Colonic mucosa (tissue), 4 donors: ENCODE results near the gene GPC2. TPM values are rescaled to one million over a fixed set of nuclear protein-coding genes. Genes with fewer than 3 reads are reported as not detected.
"Not testable (repeated sequence)": the region's sequence is repeated elsewhere in the genome, so short reads cannot be mapped to it uniquely, and the experiment has no call there.

Experiments used
- DNase-seq: peaks from one replicate; pipeline ENCODE4 v3.0.0-alpha.2; 2020
- H3K27ac ChIP-seq: fragments of 200-600 bp; one replicate; pipeline ENCODE4 v1.8.0; 2021
- H3K27me3 ChIP-seq: fragments of 200-600 bp; one replicate; pipeline ENCODE4 v1.8.0; 2021
- H3K36me3 ChIP-seq: fragments of 200-600 bp; one replicate; pipeline ENCODE4 v1.8.0; 2021
- H3K4me1 ChIP-seq: fragments of 200-600 bp; one replicate; pipeline ENCODE4 v1.8.0; 2021; ENCODE audit warnings: mild to moderate bottlenecking
- H3K4me3 ChIP-seq: fragments of 200-600 bp; one replicate; pipeline ENCODE4 v1.8.0; 2021
- H3K9ac ChIP-seq, 2 donors: one replicate each; pipeline ENCODE4 v1.7.0; 2013; ENCODE audit warnings: control low read depth in 2 of 2, low read depth in 2 of 2, low read length in 2 of 2
- H3K9me3 ChIP-seq: fragments of 200-600 bp; one replicate; pipeline ENCODE4 v1.8.0; 2021
- CTCF ChIP-seq: fragments of 200-600 bp; IDR thresholded peaks from one replicate; pipeline ENCODE4 v1.8.0; 2022; ENCODE audit warnings: antibody characterized with exemption, mild to moderate bottlenecking
- intact Hi-C: fragments of 100-400 bp; cut with DNase I; formaldehyde crosslinking; loops from one replicate; pipeline ENCODE4 v1.14.1; 2022
- total RNA-seq, 2 donors: library from RNA; stranded (reverse); fragmentation: NEBNext Ultra II Directional in 1 of 2; extraction: Animal tissue kit (Norgen Biotek cat#: 25700) in 1 of 2; gene quantifications; one replicate each; pipeline ENCODE4 v1.2.1, GENCODE V29; 2021
- donor health status: healthy.
- donor health status: DM: no; HTN: no; CAD: no.
- donor health status: DM: no; HTN: no; CAD: no.

Gene GPC2
- total RNA-seq, 2 donors from 2014 or later, result 4.0 to 7.6 TPM

DNA sequence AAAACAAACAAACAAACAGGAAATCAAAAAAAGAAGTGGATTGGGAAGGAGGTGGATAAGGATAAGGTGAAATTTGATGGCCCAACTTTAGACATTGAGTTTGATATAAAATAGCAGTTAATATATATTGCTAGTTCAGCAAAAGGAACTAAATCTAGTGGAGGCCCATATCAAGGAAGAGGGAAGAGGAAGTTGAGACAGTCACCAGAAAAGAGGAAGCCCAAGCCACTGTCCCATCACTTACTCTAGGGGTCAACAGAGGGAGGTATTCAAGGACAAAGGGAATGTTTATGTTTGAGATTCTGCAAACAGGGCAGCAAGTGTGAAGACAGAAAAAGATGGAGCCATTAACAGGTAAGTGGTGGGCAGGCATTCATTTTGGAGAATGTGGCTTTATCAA is 24.8 kb downstream of the GPC2 start:
- Histone ChIP-seq H3K4me1 (peaks cover 34% of the 10 kb centered on the region), H3K27ac (peak overlapping the region; percentile 75), H3K36me3 (no peaks in the 10 kb centered on the region), H3K9ac (no peak overlapping the region), H3K4me3 (no peak overlapping the region), H3K27me3 (no peaks in the 10 kb centered on the region), H3K9me3 (no peaks in the 10 kb centered on the region)
- no peak for TF ChIP-seq CTCF
- intact Hi-C loops, result no loop called here
- no peak for DNase-seq

DNA sequence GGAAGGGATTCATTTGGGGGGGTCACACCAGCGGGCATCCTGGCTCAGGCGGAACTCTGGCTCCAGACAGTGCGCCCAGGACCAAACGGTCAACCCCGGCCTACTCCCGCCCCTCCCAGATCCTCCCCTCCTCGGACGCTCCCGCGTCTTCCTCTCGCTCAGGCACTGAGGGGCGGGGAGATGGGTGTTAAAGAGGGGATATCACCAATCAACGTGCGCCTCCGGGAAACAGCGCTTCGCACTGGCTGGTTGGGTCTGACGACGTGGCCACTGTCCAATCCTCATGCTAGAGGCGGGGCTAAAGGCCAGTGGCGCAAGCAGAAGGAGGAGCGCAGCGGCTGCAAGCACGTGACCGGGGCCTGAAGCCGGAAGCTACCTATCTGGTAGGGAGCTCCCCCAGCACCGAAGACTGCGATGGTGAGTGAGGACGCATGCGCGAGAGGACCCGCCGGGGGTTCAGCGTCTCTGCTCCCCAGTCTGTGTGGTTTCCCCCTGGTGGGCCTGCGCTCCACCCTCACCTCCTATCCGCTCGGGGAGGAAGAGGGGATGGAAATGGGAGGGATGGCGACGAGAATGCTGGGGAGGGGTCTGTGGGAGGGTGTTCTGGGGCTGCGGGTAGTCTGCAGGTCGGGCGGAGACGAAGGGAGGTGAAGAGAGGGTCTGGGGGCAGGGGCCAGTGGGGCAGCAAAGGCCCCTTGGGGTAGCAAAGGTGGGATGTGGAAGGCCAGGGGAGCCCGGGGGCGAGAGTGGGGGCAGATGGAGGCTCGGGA is 28.4 kb downstream of the GPC2 start, which contains the start of gene LAMTOR4:
Gene LAMTOR4 (plus strand): TSS at position 360 of the 770 bp plus-strand sequence. CDS start 55 bp downstream, at position 415.
- Histone ChIP-seq H3K4me1 (peaks cover 8% of the 10 kb centered on the region), H3K27ac (peak within 1 kb of the TSS; percentile 56), H3K4me3 (peak within 1 kb of the TSS; percentile 67), H3K27me3 (no peaks in the 10 kb centered on the region), H3K36me3 (no peaks in the 10 kb centered on the region), H3K9ac (peak within 1 kb of the TSS; percentile 99), H3K9me3 (no peaks in the 10 kb centered on the region)
- TF ChIP-seq CTCF, result no peak
- intact Hi-C loops, result no loop called here
- DNase-seq, result peak; percentile 99

- Histone ChIP-seq H3K36me3 (no peaks in the 10 kb centered on the region), H3K4me1 (peaks cover 4% of the 10 kb centered on the region), H3K9me3 (no peaks in the 10 kb centered on the region), H3K27me3 (no peaks in the 10 kb centered on the region), H3K4me3 (peak overlapping the region; percentile 67), H3K9ac (peak overlapping the region; percentile 63 to 99), H3K27ac (peak overlapping the region; percentile 56)
- intact Hi-C loops, result no loop called here
- DNase-seq, result no peak
- no peak for TF ChIP-seq CTCF
Observed at GRCh38 chr7:100148225-100148558, 29.0 kb downstream of the GPC2 start.

GRCh38 chr7:100147278-100147677 is 29.9 kb downstream of the GPC2 start:
- no peak overlapping the region for H3K27ac ChIP-seq
- no peak for TF ChIP-seq CTCF
- no peak overlapping the region for H3K9ac ChIP-seq
- intact Hi-C loops, result no loop called here
- H3K36me3 ChIP-seq, result no peaks in the 10 kb centered on the region
- no peaks in the 10 kb centered on the region for H3K4me1 ChIP-seq
- no peaks in the 10 kb centered on the region for H3K9me3 ChIP-seq
- DNase-seq, result no peak
- no peaks in the 10 kb centered on the region for H3K27me3 ChIP-seq
- no peak overlapping the region for H3K4me3 ChIP-seq

GRCh38 chr7:100146350-100146749 is 30.8 kb downstream of the GPC2 start:
- H3K4me3 ChIP-seq, intact Hi-C loops, H3K27me3 ChIP-seq, DNase-seq, H3K27ac ChIP-seq, H3K9me3 ChIP-seq, H3K9ac ChIP-seq, H3K36me3 ChIP-seq, H3K4me1 ChIP-seq: not testable (repeated sequence)

- Histone ChIP-seq H3K36me3 (no peaks in the 10 kb centered on the region), H3K9me3 (no peaks in the 10 kb centered on the region), H3K27ac (no peak overlapping the region), H3K9ac (no peak overlapping the region), H3K4me3 (no peak overlapping the region), H3K4me1 (peaks cover 3% of the 10 kb centered on the region), H3K27me3 (no peaks in the 10 kb centered on the region)
- DNase-seq, result no peak
- intact Hi-C loops, result loop anchor here (5.0 kb wide), 1 partner anchor 70 kb away; no protein-coding TSS in a partner anchor
- TF ChIP-seq CTCF, result no peak
Observed at GRCh38 chr7:100142461-100142860, 34.7 kb downstream of the GPC2 start.
